GM06990 (cell line): Measurements from ENCODE around the gene A4GNT.
"Not testable (repeated sequence)": the region's sequence is repeated elsewhere in the genome, so short reads cannot be mapped to it uniquely, and the experiment has no call there.

Source experiments
- DNase-seq: peaks from one replicate; pipeline ENCODE4 v3.0.0-alpha.2; 2011; ENCODE audit not compliant: insufficient read length; ENCODE audit errors: extremely low read depth
- H3K27me3 ChIP-seq: replicated peaks from 2 replicates; pipeline ENCODE4 v1.6.0; 2011; ENCODE audit warnings: low read length; ENCODE audit not compliant: control insufficient read depth, insufficient read depth
- H3K36me3 ChIP-seq: 2 replicates; pipeline ENCODE4 v1.5.1; 2011; ENCODE audit warnings: low read length; ENCODE audit not compliant: control insufficient read depth, insufficient read depth
- H3K4me3 ChIP-seq: replicated peaks from 2 replicates; pipeline ENCODE4 v1.5.1; 2011; ENCODE audit warnings: low read depth, mild to moderate bottlenecking, control low read depth, low read length
- TF ChIP-seq, protein P1 (sequence below): IDR thresholded peaks from 2 replicates; pipeline ENCODE4 v1.5.1; 2011; ENCODE audit warnings: low read length, control low read depth, mild to moderate bottlenecking, inconsistent platforms; ENCODE audit not compliant: insufficient read depth, poor library complexity, severe bottlenecking

A4GNT gene

GRCh38 chr3:138165061-138165460 is 32.9 kb upstream of the A4GNT start:
- Histone ChIP-seq H3K4me3 (no peak overlapping the region), H3K36me3 (peaks cover 4% of the 10 kb centered on the region; the same call in 1 of the 2 replicates), H3K27me3 (no peaks in the 10 kb centered on the region)
- TF ChIP-seq, protein P1, sequence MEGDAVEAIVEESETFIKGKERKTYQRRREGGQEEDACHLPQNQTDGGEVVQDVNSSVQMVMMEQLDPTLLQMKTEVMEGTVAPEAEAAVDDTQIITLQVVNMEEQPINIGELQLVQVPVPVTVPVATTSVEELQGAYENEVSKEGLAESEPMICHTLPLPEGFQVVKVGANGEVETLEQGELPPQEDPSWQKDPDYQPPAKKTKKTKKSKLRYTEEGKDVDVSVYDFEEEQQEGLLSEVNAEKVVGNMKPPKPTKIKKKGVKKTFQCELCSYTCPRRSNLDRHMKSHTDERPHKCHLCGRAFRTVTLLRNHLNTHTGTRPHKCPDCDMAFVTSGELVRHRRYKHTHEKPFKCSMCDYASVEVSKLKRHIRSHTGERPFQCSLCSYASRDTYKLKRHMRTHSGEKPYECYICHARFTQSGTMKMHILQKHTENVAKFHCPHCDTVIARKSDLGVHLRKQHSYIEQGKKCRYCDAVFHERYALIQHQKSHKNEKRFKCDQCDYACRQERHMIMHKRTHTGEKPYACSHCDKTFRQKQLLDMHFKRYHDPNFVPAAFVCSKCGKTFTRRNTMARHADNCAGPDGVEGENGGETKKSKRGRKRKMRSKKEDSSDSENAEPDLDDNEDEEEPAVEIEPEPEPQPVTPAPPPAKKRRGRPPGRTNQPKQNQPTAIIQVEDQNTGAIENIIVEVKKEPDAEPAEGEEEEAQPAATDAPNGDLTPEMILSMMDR, result no peak
- DNase-seq, result no peak

- H3K4me3 ChIP-seq, result no peak overlapping the region
- H3K27me3 ChIP-seq, result no peaks in the 10 kb centered on the region
- TF ChIP-seq, protein P1, result no peak
- DNase-seq, result no peak
- H3K36me3 ChIP-seq, result peaks cover 1% of the 10 kb centered on the region; the same call in 1 of the 2 replicates
Observed at GRCh38 chr3:138157743-138158142, 25.6 kb upstream of the A4GNT start.

DNA sequence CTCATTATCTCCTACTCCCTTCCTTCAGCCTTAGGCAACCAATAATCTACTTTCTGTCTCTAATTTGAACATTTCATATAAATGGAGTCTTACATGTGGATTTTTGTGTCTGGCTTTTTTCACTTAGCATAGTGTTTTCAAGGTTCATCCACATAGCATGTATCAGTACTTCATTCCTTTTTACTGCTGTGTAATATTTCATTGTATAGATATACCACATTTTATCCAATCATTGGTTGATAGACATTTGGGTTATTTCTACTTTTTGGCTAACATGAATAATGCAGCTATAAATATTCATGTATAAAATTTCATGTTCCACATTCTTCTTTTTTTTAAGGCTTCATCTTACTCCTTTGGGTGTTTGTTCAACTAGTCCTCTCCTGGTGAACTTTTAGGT is 22.3 kb upstream of the A4GNT start:
- no peak for DNase-seq
- H3K36me3 ChIP-seq, result no peaks in the 10 kb centered on the region
- H3K27me3 ChIP-seq, result no peaks in the 10 kb centered on the region
- no peak overlapping the region for H3K4me3 ChIP-seq
- TF ChIP-seq, protein P1, result no peak

GRCh38 chr3:138148503-138148902 is 16.3 kb upstream of the A4GNT start:
- H3K36me3 ChIP-seq, result no peaks in the 10 kb centered on the region

DNA sequence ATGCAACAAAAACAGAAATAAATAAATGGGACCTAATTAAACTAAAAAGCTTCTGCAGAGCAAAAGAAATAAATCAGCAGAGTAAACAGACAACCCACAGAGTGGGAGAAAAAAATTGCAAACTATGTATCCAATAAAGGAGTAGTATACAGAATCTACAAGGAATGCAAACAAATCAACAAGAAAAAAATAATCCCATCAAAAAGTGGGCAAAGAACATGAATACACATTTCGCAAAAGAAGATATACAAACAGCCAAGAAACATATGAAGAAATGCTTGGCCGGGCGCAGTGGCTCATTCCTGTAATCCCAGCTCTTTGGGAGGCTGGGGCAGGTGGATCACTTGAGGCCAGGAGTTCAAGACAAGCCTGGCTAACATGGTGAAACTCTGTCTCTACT is 10.0 kb upstream of the A4GNT start:
- DNase-seq, H3K4me3 ChIP-seq, H3K36me3 ChIP-seq, H3K27me3 ChIP-seq: not testable (repeated sequence)

More at GRCh38 chr3:138148503-138148902, 16.3 kb upstream of the A4GNT start:
- no peaks in the 10 kb centered on the region for H3K27me3 ChIP-seq
- no peak overlapping the region for H3K4me3 ChIP-seq
- TF ChIP-seq, protein P1, result no peak
- DNase-seq, result no peak

DNA sequence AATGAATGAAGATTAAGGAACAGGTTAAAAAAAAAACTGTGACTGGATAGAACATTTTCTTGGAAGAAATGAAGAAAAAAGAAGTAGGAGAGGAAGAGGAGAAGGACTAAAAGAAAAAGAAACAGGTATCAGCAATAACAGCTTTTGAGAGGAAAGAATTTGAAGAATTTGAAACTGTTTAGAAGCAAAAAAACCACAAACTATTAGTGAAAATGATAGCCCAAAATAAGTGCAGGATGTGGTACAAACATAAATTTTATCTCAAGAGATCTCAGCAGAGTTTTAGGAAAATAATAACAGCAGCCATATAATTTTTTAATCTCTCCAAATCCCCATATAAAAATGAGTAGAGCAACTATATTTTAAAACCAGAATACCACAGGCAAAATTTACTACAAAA is 8.8 kb upstream of the A4GNT start:
- TF ChIP-seq, protein P1, result no peak
- no peak overlapping the region for H3K4me3 ChIP-seq
- H3K36me3 ChIP-seq, result no peaks in the 10 kb centered on the region
- DNase-seq, result no peak
- H3K27me3 ChIP-seq, result no peaks in the 10 kb centered on the region
